Measurements from ENCODE around the gene FBXL20. TPM values are rescaled to one million over a fixed set of nuclear protein-coding genes. Genes with fewer than 3 reads are reported as not detected.

Gene FBXL20
- total RNA-seq, 1 donor from 2014 or later: 27.1 TPM

GRCh38 chr17:39276113-39276512, 125.3 kb downstream of the FBXL20 start:
- no peak for TF ChIP-seq CTCF (IDR thresholded peaks at IDR 0.05)
- intact Hi-C loops (cut with DNase I): no loop called here
- no peak overlapping the region for H3K27ac ChIP-seq

GRCh38 chr17:39271546-39271945, 129.9 kb downstream of the FBXL20 start:
- intact Hi-C loops (cut with DNase I): no loop called here
- no peak for TF ChIP-seq CTCF (IDR thresholded peaks at IDR 0.05)
- H3K4me1 ChIP-seq: no peaks in the 10 kb centered on the region
- no peaks in the 10 kb centered on the region for H3K9me3 ChIP-seq
- no peak overlapping the region for H3K4me3 ChIP-seq
- no peaks in the 10 kb centered on the region for H3K27me3 ChIP-seq
- peaks cover 57 to 60% of the 10 kb centered on the region in 2 donors for H3K36me3 ChIP-seq
- DNase-seq (ENCODE audit: low spot score in 2 of 2): no peak
- H3K27ac ChIP-seq: no peak overlapping the region

More at GRCh38 chr17:39276113-39276512, 125.3 kb downstream of the FBXL20 start:
- Histone ChIP-seq H3K4me3 (no peak overlapping the region), H3K4me1 (peaks cover 0 to 4% of the 10 kb centered on the region in 2 donors), H3K9me3 (no peaks in the 10 kb centered on the region), H3K27me3 (no peaks in the 10 kb centered on the region), H3K36me3 (peaks cover 35 to 42% of the 10 kb centered on the region in 2 donors)
- DNase-seq (ENCODE audit: low spot score in 2 of 2): no peak

- peaks cover 60 to 61% of the 10 kb centered on the region in 2 donors for H3K36me3 ChIP-seq
- no peaks in the 10 kb centered on the region for H3K4me1 ChIP-seq
- H3K27ac ChIP-seq: no peak overlapping the region
- peak in 2 of 3 experiments; percentile 17 to 46 for TF ChIP-seq CTCF (IDR thresholded peaks at IDR 0.05)
- no peaks in the 10 kb centered on the region for H3K9me3 ChIP-seq
- no peak overlapping the region for H3K4me3 ChIP-seq
- no peak for DNase-seq (ENCODE audit: low spot score in 2 of 2)
- H3K27me3 ChIP-seq: no peaks in the 10 kb centered on the region
- intact Hi-C loops (cut with DNase I): no loop called here
Measured at GRCh38 chr17:39270923-39271322, 130.5 kb downstream of the FBXL20 start.

GRCh38 chr17:39264119-39264518, 137.3 kb downstream of the FBXL20 start:
- TF ChIP-seq CTCF (IDR thresholded peaks at IDR 0.05): no peak
- Histone ChIP-seq H3K4me1 (no peaks in the 10 kb centered on the region), H3K36me3 (peaks cover 76 to 81% of the 10 kb centered on the region in 2 donors), H3K27ac (no peak overlapping the region), H3K27me3 (no peaks in the 10 kb centered on the region), H3K9me3 (no peaks in the 10 kb centered on the region), H3K4me3 (no peak overlapping the region)
- DNase-seq (ENCODE audit: low spot score in 2 of 2): no peak
- intact Hi-C loops (cut with DNase I): no loop called here

GRCh38 chr17:39261286-39261685, 140.1 kb downstream of the FBXL20 start:
- Histone ChIP-seq H3K36me3 (peaks cover 71 to 85% of the 10 kb centered on the region in 2 donors), H3K4me3 (no peak overlapping the region)

More at GRCh38 chr17:39261286-39261685, 140.1 kb downstream of the FBXL20 start:
- Histone ChIP-seq H3K4me1 (no peaks in the 10 kb centered on the region), H3K9me3 (no peaks in the 10 kb centered on the region), H3K27ac (no peak overlapping the region), H3K27me3 (no peaks in the 10 kb centered on the region)
- TF ChIP-seq CTCF (IDR thresholded peaks at IDR 0.05): peak in 1 of 3 experiments; percentile 11
- no peak for DNase-seq (ENCODE audit: low spot score in 2 of 2)
- intact Hi-C loops (cut with DNase I): no loop called here
